IMR-90 (cell line): ENCODE measurements around the gene EHMT1. TPM values are rescaled to one million over a fixed set of nuclear protein-coding genes. Genes with fewer than 3 reads are reported as not detected.
A peak's percentile ranks its signal among the peaks of the same experiment; 100 is the strongest.

Experiments
- ATAC-seq: fragments of 200-7000 bp; cut with Tn5 transposase; 2 replicates; pipeline ENCODE4 v1.9.1; 2020; ENCODE audit warnings: low read depth, mild to moderate bottlenecking, moderate library complexity
- BruUV-seq: library from RNA; stranded (reverse); fragments of 400-500 nt; replicated peaks from 2 replicates; lab custom pipeline; 2021; lab: Mats Ljungman, UMichigan
- CTCF ChIA-PET: fragments of 300-600 bp; formaldehyde crosslinking; extraction: SDS; loops from one replicate; lab custom pipeline; 2021; ENCODE audit warnings: antibody characterized with exemption; lab: Yijun Ruan, JAX
- POLR2A ChIA-PET: fragments of 300-600 bp; sonication (Branson Sonifier 250); formaldehyde crosslinking; loops from one replicate; lab custom pipeline; 2022; ENCODE audit warnings: antibody characterized with exemption; ENCODE audit not compliant: unreplicated experiment; lab: Charles Lee
- DNase-seq: peaks from one replicate; pipeline ENCODE4 v3.0.0; 2013
- H2AFZ ChIP-seq: replicated peaks from 2 replicates; pipeline ENCODE3; 2013; ENCODE audit warnings: low read length, mild to moderate bottlenecking; ENCODE audit not compliant: poor library complexity
- H2AK5ac ChIP-seq: 2 replicates; pipeline ENCODE4 v1.6.1; 2013; ENCODE audit warnings: low read depth, low read length, inconsistent platforms
- H2AK9ac ChIP-seq: replicated peaks from 2 replicates; pipeline ENCODE3; 2013; ENCODE audit warnings: mild to moderate bottlenecking, low read depth, low read length, moderate library complexity; ENCODE audit not compliant: poor library complexity
- H2BK120ac ChIP-seq: 2 replicates; pipeline ENCODE4 v1.6.1; 2013; ENCODE audit warnings: low read depth, low read length, inconsistent platforms
- H2BK15ac ChIP-seq: 3 replicates; pipeline ENCODE4 v1.6.1; 2013; ENCODE audit warnings: low read depth, low read length, inconsistent platforms
- H2BK20ac ChIP-seq: 2 replicates; pipeline ENCODE4 v1.6.1; 2013; ENCODE audit warnings: low read depth, mild to moderate bottlenecking, inconsistent platforms, low read length, moderate library complexity
- H2BK5ac ChIP-seq: 2 replicates; pipeline ENCODE4 v1.6.1; 2013; ENCODE audit warnings: mild to moderate bottlenecking, low read depth, low read length, inconsistent platforms; ENCODE audit not compliant: poor library complexity, severe bottlenecking
- H3K14ac ChIP-seq: replicated peaks from 2 replicates; pipeline ENCODE4 v1.6.1; 2013; ENCODE audit warnings: low read depth, low read length, inconsistent platforms
- H3K18ac ChIP-seq: 2 replicates; pipeline ENCODE4 v1.6.1; 2013; ENCODE audit warnings: low read depth, low read length, control low read depth
- H3K23ac ChIP-seq: 2 replicates; pipeline ENCODE4 v1.6.1; 2013; ENCODE audit warnings: low read depth, low read length, inconsistent platforms
- H3K27ac ChIP-seq: 2 replicates; pipeline ENCODE4 v1.5.1; 2013; ENCODE audit warnings: mild to moderate bottlenecking, control low read depth, low read length; ENCODE audit not compliant: insufficient read depth
- H3K27me3 ChIP-seq: 2 replicates; pipeline ENCODE4 v1.6.1; 2013; ENCODE audit warnings: low read length; ENCODE audit not compliant: control insufficient read depth, insufficient read depth
- H3K36me3 ChIP-seq: 2 replicates; pipeline ENCODE4 v1.6.1; 2013; ENCODE audit warnings: low read length, mixed read lengths; ENCODE audit not compliant: control insufficient read depth, insufficient read depth
- H3K4ac ChIP-seq: 2 replicates; pipeline ENCODE4 v1.6.1; 2013; ENCODE audit warnings: low read depth, low read length, inconsistent platforms
- H3K4me1 ChIP-seq: 2 replicates; pipeline ENCODE4 v1.6.1; 2013; ENCODE audit warnings: low read length, mixed read lengths; ENCODE audit not compliant: control insufficient read depth, insufficient read depth
- H3K4me2 ChIP-seq: 2 replicates; pipeline ENCODE4 v1.6.1; 2013; ENCODE audit warnings: low read depth, mild to moderate bottlenecking, control low read depth, low read length, moderate library complexity
- H3K4me3 ChIP-seq: 2 replicates; pipeline ENCODE4 v1.5.1; 2013; ENCODE audit warnings: low read depth, mild to moderate bottlenecking, control low read depth, low read length, moderate library complexity; ENCODE audit not compliant: insufficient read depth
- H3K56ac ChIP-seq: 2 replicates; pipeline ENCODE4 v1.6.1; 2013; ENCODE audit warnings: low read length, inconsistent platforms; ENCODE audit not compliant: insufficient read depth; ENCODE audit errors: extremely low read depth
- H3K79me1 ChIP-seq, 2 experiments: 2 replicates each; pipeline ENCODE4 v1.6.1; 2013; ENCODE audit warnings: low read length in 2 of 2, inconsistent platforms in 1 of 2, low read depth in 1 of 2
- H3K9ac ChIP-seq: 2 replicates; pipeline ENCODE4 v1.6.1; 2013; ENCODE audit warnings: low read depth, low read length, control low read depth
- H3K9me1 ChIP-seq: 2 replicates; pipeline ENCODE4 v1.6.1; 2013; ENCODE audit warnings: low read length, inconsistent platforms; ENCODE audit not compliant: insufficient read depth
- H3K9me3 ChIP-seq: 2 replicates; pipeline ENCODE4 v1.6.1; 2013; ENCODE audit warnings: low read length; ENCODE audit not compliant: control insufficient read depth, insufficient read depth
- H4K20me1 ChIP-seq: 2 replicates; pipeline ENCODE4 v1.6.1; 2013; ENCODE audit warnings: low read length, inconsistent platforms; ENCODE audit not compliant: insufficient read depth
- H4K5ac ChIP-seq: 2 replicates; pipeline ENCODE4 v1.6.1; 2013; ENCODE audit warnings: mild to moderate bottlenecking, low read depth, low read length, control low read depth
- H4K8ac ChIP-seq, 2 experiments: 2 replicates each; pipeline ENCODE4 v1.6.1; 2013; ENCODE audit warnings: low read depth in 2 of 2, low read length in 2 of 2, control low read depth in 1 of 2, inconsistent platforms in 1 of 2
- H4K91ac ChIP-seq: 2 replicates; pipeline ENCODE4 v1.6.1; 2013; ENCODE audit warnings: low read depth, low read length, inconsistent platforms; ENCODE audit not compliant: insufficient read depth
- BHLHE40 ChIP-seq: fragments of 150-350 bp; IDR thresholded peaks from 2 replicates; pipeline ENCODE4 v1.6.1; 2016; ENCODE audit warnings: mild to moderate bottlenecking, low read depth, low read length
- MAFK ChIP-seq: IDR thresholded peaks from 2 replicates; pipeline ENCODE4 v1.6.1; 2012; ENCODE audit warnings: low read depth, low read length, improper control_type of control experiment
- WGBS, 2 experiments: methylation state at CpG; one replicate each; pipeline versions ENCODE4 v1.1.5 to v1.1.7; 2013; ENCODE audit warnings: missing lambda C conversion rate in 2 of 2; ENCODE audit not compliant: insufficient read length in 1 of 2; ENCODE audit errors: extremely low coverage in 2 of 2; 5-methylcytosine and 5-hydroxymethylcytosine counted together
- dilution Hi-C: fragments of 300-500 bp; cut with HindIII; formaldehyde crosslinking; loops from one replicate; pipeline ENCODE4 v1.14.3; 2018; ENCODE audit warnings: low sequenced_read_pairs; ENCODE audit not compliant: unreplicated experiment
- in situ Hi-C: fragments of 300-500 bp; cut with MboI; formaldehyde crosslinking; loops from 3 replicates; pipeline ENCODE4 v1.14.3; 2019; ENCODE audit warnings: low sequenced_read_pairs, inconsistent platforms, mixed read lengths
- intact Hi-C: fragments of 100-400 bp; cut with micrococcal nuclease; formaldehyde crosslinking; loops from 2 replicates; pipeline ENCODE4 v1.10.0; 2022
- polyA plus RNA-seq, 3 experiments: library from polyadenylated mRNA; depleted of rRNA; stranded (reverse); fragments of >200 nt; gene quantifications; 2 replicates each; pipeline ENCODE4 v1.2.3, GENCODE V29; 2012; ENCODE audit warnings: low replicate concordance in 1 of 3
- total RNA-seq: library from RNA; depleted of rRNA; stranded (reverse); fragments of >200 nt; gene quantifications from 2 replicates; pipeline ENCODE4 v1.2.3, GENCODE V29; 2012

The EHMT1 gene
- total and polyA plus RNA-seq, 2 of the 4 experiments (the other 2 are of a cell fraction), result 32.8 to 35.1 TPM

DNA sequence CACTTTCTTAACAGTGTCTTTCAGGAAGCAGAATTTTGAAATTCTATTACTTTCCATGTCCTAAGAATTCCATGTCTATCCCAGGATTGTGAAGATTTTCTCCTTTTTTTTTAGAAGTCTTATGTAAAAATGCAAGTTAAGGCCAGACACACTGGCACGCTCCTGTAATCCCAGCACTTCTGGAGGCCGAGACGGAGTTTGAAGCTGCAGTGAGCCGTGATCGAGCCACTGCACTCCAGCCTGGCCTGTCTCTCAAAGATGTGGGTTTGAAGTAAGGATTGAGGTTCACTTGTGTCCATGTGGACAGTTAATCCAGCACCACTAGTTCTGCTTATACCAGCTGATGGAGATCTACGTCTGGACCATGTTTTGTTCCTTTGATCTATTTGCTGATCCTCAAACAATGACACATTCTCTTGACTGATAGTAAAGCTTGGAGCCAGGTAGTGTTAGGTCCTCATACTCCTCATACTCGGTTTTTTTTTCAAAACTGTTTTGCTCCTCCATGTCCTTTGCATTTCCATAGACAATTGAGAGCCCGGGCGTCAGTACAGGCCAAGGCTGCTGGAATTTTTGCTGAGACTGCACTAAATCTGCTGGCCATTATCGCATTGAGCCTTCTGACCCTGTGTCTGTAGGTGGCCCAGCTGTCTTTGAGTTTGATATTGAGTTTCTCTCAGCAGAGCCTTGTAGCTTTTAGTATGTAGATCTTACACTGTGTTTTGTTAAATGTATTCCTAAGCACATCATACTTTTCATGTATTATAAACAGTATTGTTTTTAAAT lies 205.4 kb downstream of the EHMT1 start:
- no CpG with 5 or more reads among the region's 10 CpGs for WGBS, 2 experiments
- Histone ChIP-seq H4K91ac (no peak overlapping the region), H2BK20ac (no peak overlapping the region), H3K27ac (no peak overlapping the region), H3K27me3 (no peaks in the 10 kb centered on the region), H3K79me1 (peaks cover 24 to 25% of the 10 kb centered on the region in 2 experiments), H3K9ac (no peak overlapping the region), H4K20me1 (peaks cover 13% of the 10 kb centered on the region; the same call in 1 of the 2 replicates), H3K36me3 (peaks cover 41% of the 10 kb centered on the region), H4K5ac (no peak overlapping the region), H2BK120ac (no peak overlapping the region), H2AK5ac (no peak overlapping the region), H3K4me2 (no peak overlapping the region), H2AK9ac (no peak overlapping the region), H3K56ac (no peak overlapping the region), H2BK15ac (no peak overlapping the region), H3K9me1 (no peaks in the 10 kb centered on the region; the same call in 1 of the 2 replicates), H3K4me1 (no peaks in the 10 kb centered on the region), H3K18ac (no peak overlapping the region), H2AFZ (no peak overlapping the region), H4K8ac (no peak overlapping the region), H3K14ac (no peak overlapping the region), H3K4ac (no peak overlapping the region), H3K23ac (no peak overlapping the region), H3K4me3 (no peak overlapping the region), H2BK5ac (no peak overlapping the region), H3K9me3 (peaks cover 5% of the 10 kb centered on the region; the same call in 1 of the 2 replicates)
- POLR2A ChIA-PET, result no interaction called here
- dilution Hi-C loops (no loop called here), in situ Hi-C loops (no loop called here), intact Hi-C loops (no loop called here)
- CTCF ChIA-PET, result no interaction called here
- no peak for TF ChIP-seq BHLHE40
- peak; percentile 77 for TF ChIP-seq MAFK
- no TSS peak for BruUV-seq
- DNase-seq (no peak), ATAC-seq (no peak)
